ENCODE measurements around the gene CASZ1. TPM values are rescaled to one million over a fixed set of nuclear protein-coding genes. Genes with fewer than 3 reads are reported as not detected.

Gene CASZ1
- total and polyA plus RNA-seq, 2 donors from 2014 or later, result 10.1 to 33.0 TPM

- intact Hi-C loops (cut with DNase I), result no loop called here
- DNase-seq (no peak), FAIRE-seq (no peak)
- H3K27ac ChIP-seq (ENCODE audit: low read depth in 2 of 2, low read length in 2 of 2), result no peak overlapping the region
- H3K9ac ChIP-seq (ENCODE audit: low read length in 3 of 3), result no peak overlapping the region
- no peak overlapping the region for H3K4me3 ChIP-seq (ENCODE audit: low read length in 3 of 3)
- H3K9me3 ChIP-seq (ENCODE audit: control insufficient read depth in 2 of 3, insufficient read depth in 1 of 3, low read length in 3 of 3), result no peaks in the 10 kb centered on the region
- no peak for TF ChIP-seq CTCF (IDR thresholded peaks at IDR 0.05; ENCODE audit: borderline replicate concordance, extremely low read depth, insufficient read depth)
- no peaks in the 10 kb centered on the region for H3K4me1 ChIP-seq (ENCODE audit: control insufficient read depth in 2 of 3, insufficient read depth in 2 of 3, low read depth in 1 of 3, low read length in 3 of 3)
- no peaks in the 10 kb centered on the region for H3K36me3 ChIP-seq (ENCODE audit: control insufficient read depth in 2 of 3, insufficient read depth in 3 of 3, low read length in 3 of 3)
- peaks cover 4% of the 10 kb centered on the region for H3K27me3 ChIP-seq (ENCODE audit: control insufficient read depth, insufficient read depth, low read length)
Observed at GRCh38 chr1:10812387-10812915, 16.0 kb upstream of the CASZ1 start.

GRCh38 chr1:10808441-10808840, 12.0 kb upstream of the CASZ1 start:
- no peak overlapping the region for H3K4me3 ChIP-seq (ENCODE audit: low read length in 3 of 3)
- no peaks in the 10 kb centered on the region for H3K36me3 ChIP-seq (ENCODE audit: control insufficient read depth in 2 of 3, insufficient read depth in 3 of 3, low read length in 3 of 3)
- no peak overlapping the region for H3K27ac ChIP-seq (ENCODE audit: low read depth in 2 of 2, low read length in 2 of 2)
- intact Hi-C loops (cut with DNase I), result no loop called here
- TF ChIP-seq CTCF (IDR thresholded peaks at IDR 0.05; ENCODE audit: borderline replicate concordance, extremely low read depth, insufficient read depth), result no peak
- H3K9ac ChIP-seq (ENCODE audit: low read length in 3 of 3), result no peak overlapping the region
- FAIRE-seq, result no peak
- no peaks in the 10 kb centered on the region for H3K9me3 ChIP-seq (ENCODE audit: control insufficient read depth in 2 of 3, insufficient read depth in 1 of 3, low read length in 3 of 3)
- peaks cover 9% of the 10 kb centered on the region for H3K27me3 ChIP-seq (ENCODE audit: control insufficient read depth, insufficient read depth, low read length)
- peak in 1 of 5 donors; percentile 40 for DNase-seq
- H3K4me1 ChIP-seq (ENCODE audit: control insufficient read depth in 2 of 3, insufficient read depth in 2 of 3, low read depth in 1 of 3, low read length in 3 of 3), result peaks cover 0 to 9% (median 0%) of the 10 kb centered on the region in 3 donors

- no peak overlapping the region for H3K27ac ChIP-seq (ENCODE audit: low read depth in 2 of 2, low read length in 2 of 2)
- no peak overlapping the region for H3K9ac ChIP-seq (ENCODE audit: low read length in 3 of 3)
- peaks cover 9% of the 10 kb centered on the region for H3K27me3 ChIP-seq (ENCODE audit: control insufficient read depth, insufficient read depth, low read length)
- peaks cover 0 to 9% (median 0%) of the 10 kb centered on the region in 3 donors for H3K4me1 ChIP-seq (ENCODE audit: control insufficient read depth in 2 of 3, insufficient read depth in 2 of 3, low read depth in 1 of 3, low read length in 3 of 3)
- FAIRE-seq (no peak), DNase-seq (no peak)
- intact Hi-C loops (cut with DNase I), result no loop called here
- no peaks in the 10 kb centered on the region for H3K36me3 ChIP-seq (ENCODE audit: control insufficient read depth in 2 of 3, insufficient read depth in 3 of 3, low read length in 3 of 3)
- H3K4me3 ChIP-seq (ENCODE audit: low read length in 3 of 3), result no peak overlapping the region
- no peak for TF ChIP-seq CTCF (IDR thresholded peaks at IDR 0.05; ENCODE audit: borderline replicate concordance, extremely low read depth, insufficient read depth)
- H3K9me3 ChIP-seq (ENCODE audit: control insufficient read depth in 2 of 3, insufficient read depth in 1 of 3, low read length in 3 of 3), result no peaks in the 10 kb centered on the region
Observed at GRCh38 chr1:10806966-10807365, 10.5 kb upstream of the CASZ1 start.
